ENCODE results near the gene FGF12.

FGF12 gene

GRCh38 chr3:192655040-192655439, 72.3 kb downstream of the FGF12 start:
- in situ Hi-C loops (cut with HindIII; ENCODE audit: low pct_unique_long_range_greater_than_20kb, low sequenced_read_pairs): no loop called here
- no peak for TF ChIP-seq JUND (IDR thresholded peaks at IDR 0.05; ENCODE audit: low read depth)
- DNase-seq (ENCODE audit: low read depth in 1 of 2, low spot score in 1 of 2): no peak

DNA sequence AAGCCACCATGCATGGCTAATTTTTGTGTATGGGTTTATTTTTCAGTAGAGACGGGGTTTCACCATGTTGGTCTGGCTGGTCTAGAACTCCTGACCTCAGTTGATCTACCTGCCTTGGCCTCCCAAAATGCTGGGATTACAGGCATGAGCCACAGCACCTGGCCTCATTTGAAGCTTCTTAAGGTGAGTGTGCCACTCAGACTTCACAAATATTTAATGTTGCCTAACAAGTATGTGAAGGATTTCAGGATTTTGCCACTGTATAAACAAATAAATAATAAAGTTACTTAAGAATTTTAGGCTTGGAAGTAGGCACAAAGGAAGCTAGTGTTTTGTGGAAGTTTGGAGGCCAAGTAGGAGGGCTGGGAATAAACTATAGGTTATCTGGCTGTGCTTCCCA, 73.5 kb downstream of the FGF12 start:
- TF ChIP-seq JUND (IDR thresholded peaks at IDR 0.05; ENCODE audit: low read depth): no peak
- in situ Hi-C loops (cut with HindIII; ENCODE audit: low pct_unique_long_range_greater_than_20kb, low sequenced_read_pairs): no loop called here
- DNase-seq (ENCODE audit: low read depth in 1 of 2, low spot score in 1 of 2): peak in 1 of 2 experiments; percentile 71

DNA sequence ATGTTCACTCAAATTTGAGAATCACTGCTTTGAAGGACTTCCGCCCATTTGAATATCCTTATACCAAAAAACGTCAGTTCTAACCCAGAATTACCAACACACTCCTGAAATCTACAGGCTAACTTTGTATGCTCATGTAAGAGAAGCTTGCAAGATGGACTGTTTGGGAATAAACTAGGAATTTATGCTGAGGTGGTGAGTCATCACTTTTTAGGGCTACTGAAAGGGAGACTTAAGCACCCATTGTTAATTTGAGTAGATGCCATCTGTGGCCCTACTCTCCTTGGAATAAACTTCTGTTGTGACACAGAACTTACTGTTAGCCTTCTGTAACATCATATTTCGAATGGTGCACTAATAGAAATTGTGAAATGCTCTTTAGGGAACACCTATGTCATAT, 74.6 kb downstream of the FGF12 start:
- TF ChIP-seq JUND (IDR thresholded peaks at IDR 0.05; ENCODE audit: low read depth): no peak
- DNase-seq (ENCODE audit: low read depth in 1 of 2, low spot score in 1 of 2): no peak
- in situ Hi-C loops (cut with HindIII; ENCODE audit: low pct_unique_long_range_greater_than_20kb, low sequenced_read_pairs): no loop called here

DNA sequence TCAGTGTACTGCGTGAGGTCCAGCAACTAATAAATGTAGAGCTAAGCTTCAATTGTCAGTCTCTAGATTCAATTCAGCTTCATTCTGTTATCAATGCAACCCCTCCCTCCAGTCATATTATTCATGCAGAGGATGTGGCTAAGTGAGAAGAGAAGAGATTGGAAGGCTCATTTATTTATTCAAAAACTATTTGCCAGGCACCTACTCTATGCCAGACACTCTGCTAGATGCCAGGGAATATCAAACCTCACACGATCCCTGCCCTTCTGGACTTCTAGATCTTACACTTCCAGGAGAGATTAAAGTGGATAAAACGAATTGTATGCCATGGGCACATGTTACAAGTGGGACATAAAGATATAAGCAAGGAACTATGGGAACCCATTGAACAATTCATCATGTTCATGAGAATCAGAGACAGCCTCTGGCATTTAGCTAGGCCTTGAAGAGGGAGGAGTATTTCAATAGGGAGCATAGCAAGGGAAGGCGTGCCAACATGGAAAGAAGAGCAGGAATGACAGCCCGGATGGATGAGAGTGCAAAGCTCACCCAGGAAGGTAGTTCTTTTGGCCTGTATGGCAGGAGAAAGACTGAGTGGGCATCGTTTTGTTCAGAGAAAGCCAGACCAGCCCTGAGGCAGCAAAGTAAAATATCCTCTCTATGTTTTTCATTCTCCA, 75.4 kb downstream of the FGF12 start:
- TF ChIP-seq JUND (IDR thresholded peaks at IDR 0.05; ENCODE audit: low read depth): no peak
- in situ Hi-C loops (cut with HindIII; ENCODE audit: low pct_unique_long_range_greater_than_20kb, low sequenced_read_pairs): no loop called here
- DNase-seq (ENCODE audit: low read depth in 1 of 2, low spot score in 1 of 2): no peak

- DNase-seq (ENCODE audit: low read depth in 1 of 2, low spot score in 1 of 2): peak in 1 of 2 experiments; percentile 75
- in situ Hi-C loops (cut with HindIII; ENCODE audit: low pct_unique_long_range_greater_than_20kb, low sequenced_read_pairs): no loop called here
- TF ChIP-seq JUND (IDR thresholded peaks at IDR 0.05; ENCODE audit: low read depth): peak; percentile 89
These were observed 81.9 kb downstream of the FGF12 start for GRCh38 chr3:192645437-192645836.

DNA sequence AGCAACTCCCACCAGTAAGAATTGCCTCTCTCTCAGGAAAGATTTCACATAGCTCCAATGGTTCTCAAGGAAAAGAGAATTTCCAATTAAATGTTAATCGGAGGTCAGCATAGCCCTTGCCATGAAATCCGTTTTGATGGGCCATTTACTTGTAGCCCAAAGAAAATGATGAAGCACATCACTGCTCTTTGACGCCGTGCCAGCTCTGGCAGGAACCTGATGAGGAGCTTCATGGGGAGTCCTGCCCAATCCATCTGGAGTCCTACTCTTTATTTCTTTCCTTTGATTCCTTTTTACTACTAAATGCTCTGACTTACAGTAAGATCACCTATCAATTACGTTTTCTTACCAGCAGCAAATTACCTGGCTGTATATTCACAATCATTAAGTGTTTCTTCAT, 84.7 kb downstream of the FGF12 start:
- in situ Hi-C loops (cut with HindIII; ENCODE audit: low pct_unique_long_range_greater_than_20kb, low sequenced_read_pairs): no loop called here
- no peak for DNase-seq (ENCODE audit: low read depth in 1 of 2, low spot score in 1 of 2)
- TF ChIP-seq JUND (IDR thresholded peaks at IDR 0.05; ENCODE audit: low read depth): no peak

- DNase-seq (ENCODE audit: low read depth in 1 of 2, low spot score in 1 of 2): no peak
- in situ Hi-C loops (cut with HindIII; ENCODE audit: low pct_unique_long_range_greater_than_20kb, low sequenced_read_pairs): no loop called here
- no peak for TF ChIP-seq JUND (IDR thresholded peaks at IDR 0.05; ENCODE audit: low read depth)
These were observed 85.4 kb downstream of the FGF12 start for GRCh38 chr3:192641919-192642318.

GRCh38 chr3:192639987-192640386, 87.4 kb downstream of the FGF12 start:
- in situ Hi-C loops (cut with HindIII; ENCODE audit: low pct_unique_long_range_greater_than_20kb, low sequenced_read_pairs): no loop called here
- no peak for TF ChIP-seq JUND (IDR thresholded peaks at IDR 0.05; ENCODE audit: low read depth)
- DNase-seq (ENCODE audit: low read depth in 1 of 2, low spot score in 1 of 2): no peak

GRCh38 chr3:192637803-192638202, 89.5 kb downstream of the FGF12 start:
- in situ Hi-C loops (cut with HindIII; ENCODE audit: low pct_unique_long_range_greater_than_20kb, low sequenced_read_pairs): no loop called here
- TF ChIP-seq JUND (IDR thresholded peaks at IDR 0.05; ENCODE audit: low read depth): no peak
- DNase-seq (ENCODE audit: low read depth in 1 of 2, low spot score in 1 of 2): no peak

DNA sequence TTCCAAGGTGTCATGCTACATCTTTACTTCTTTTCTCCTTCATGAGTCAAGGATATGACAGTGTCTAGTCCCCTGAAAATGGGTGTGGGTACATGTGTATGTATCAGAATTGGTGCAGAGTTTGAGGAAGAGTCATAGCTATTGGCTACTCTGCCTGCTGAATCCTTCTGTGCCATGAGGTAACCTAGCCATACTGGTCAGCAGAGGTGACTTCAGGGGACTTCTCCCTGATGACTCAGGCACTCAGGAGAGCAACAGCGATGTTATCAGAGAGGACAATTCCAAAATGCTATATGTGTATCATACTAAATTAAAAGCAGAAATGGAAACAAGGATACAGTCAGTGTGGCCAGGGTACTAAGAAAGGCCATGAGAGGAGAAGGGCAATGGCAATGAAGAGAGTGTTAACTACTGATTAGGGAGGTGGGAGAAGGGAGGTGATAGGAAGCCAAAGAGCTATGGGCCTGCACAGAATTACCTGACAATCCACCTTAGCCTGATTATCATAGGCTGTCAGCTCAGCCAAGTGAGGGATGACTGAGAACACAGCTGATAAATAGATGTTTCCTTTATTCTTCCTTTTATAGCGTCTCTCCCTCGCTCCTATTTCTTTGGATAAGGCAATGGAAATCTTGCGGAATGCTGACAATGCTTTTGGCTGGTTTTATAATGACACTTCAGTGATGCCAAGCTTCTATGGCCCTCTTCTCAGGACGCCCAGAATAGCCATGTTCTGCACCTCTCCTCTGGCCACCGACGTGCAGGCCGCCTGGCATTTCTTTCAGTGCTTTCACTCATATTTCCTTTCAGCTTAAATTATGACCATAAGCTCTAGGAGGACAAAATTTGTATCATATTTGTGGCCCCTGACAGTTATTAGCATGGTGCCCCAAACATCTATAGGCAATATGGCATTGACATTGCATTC, 90.6 kb downstream of the FGF12 start:
- in situ Hi-C loops (cut with HindIII; ENCODE audit: low pct_unique_long_range_greater_than_20kb, low sequenced_read_pairs): no loop called here
- no peak for DNase-seq (ENCODE audit: low read depth in 1 of 2, low spot score in 1 of 2)
- TF ChIP-seq JUND (IDR thresholded peaks at IDR 0.05; ENCODE audit: low read depth): no peak

DNA sequence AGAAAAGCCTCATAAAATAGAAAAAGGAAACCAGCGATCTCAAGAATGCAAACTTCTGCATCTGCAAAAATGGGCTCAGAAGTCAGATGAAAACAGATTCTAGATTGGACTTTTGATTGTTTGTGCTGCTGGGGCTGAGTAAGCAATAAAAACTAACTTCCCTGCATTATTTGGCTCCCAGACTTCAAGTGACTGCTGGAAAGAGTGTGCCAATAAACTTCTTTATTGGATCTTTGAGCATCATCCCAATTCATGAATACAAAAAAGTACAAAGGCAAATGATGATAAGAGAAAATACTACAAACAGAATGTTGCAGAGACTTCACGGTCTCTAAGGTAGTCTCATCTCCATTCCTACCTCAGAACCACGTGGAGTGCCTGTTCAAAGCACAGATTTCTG, 97.9 kb downstream of the FGF12 start:
- no peak for DNase-seq (ENCODE audit: low read depth in 1 of 2, low spot score in 1 of 2)
- no peak for TF ChIP-seq JUND (IDR thresholded peaks at IDR 0.05; ENCODE audit: low read depth)
- in situ Hi-C loops (cut with HindIII; ENCODE audit: low pct_unique_long_range_greater_than_20kb, low sequenced_read_pairs): no loop called here

GRCh38 chr3:192621909-192622308, 105.4 kb downstream of the FGF12 start:
- DNase-seq (ENCODE audit: low read depth in 1 of 2, low spot score in 1 of 2): no peak
- TF ChIP-seq JUND (IDR thresholded peaks at IDR 0.05; ENCODE audit: low read depth): no peak
- in situ Hi-C loops (cut with HindIII; ENCODE audit: low pct_unique_long_range_greater_than_20kb, low sequenced_read_pairs): no loop called here

- no peak for TF ChIP-seq JUND (IDR thresholded peaks at IDR 0.05; ENCODE audit: low read depth)
- in situ Hi-C loops (cut with HindIII; ENCODE audit: low pct_unique_long_range_greater_than_20kb, low sequenced_read_pairs): no loop called here
- DNase-seq (ENCODE audit: low read depth in 1 of 2, low spot score in 1 of 2): no peak
These were observed 107.1 kb downstream of the FGF12 start for GRCh38 chr3:192620275-192620674.
